Measurements from ENCODE around the gene RAC3. TPM values are rescaled to one million over a fixed set of nuclear protein-coding genes. Genes with fewer than 3 reads are reported as not detected.

RAC3 gene
- total and polyA plus RNA-seq, 8 donors = 4.2 to 23.4 (median 14.0) TPM

GRCh38 chr17:82013341-82013740 is 18.1 kb upstream of the RAC3 start:
- Histone ChIP-seq H3K36me3 (peaks cover 0 to 23% of the 10 kb centered on the region in 2 donors), H3K9me3 (no peaks in the 10 kb centered on the region), H3K27ac (peak overlapping the region; percentile 60 to 72), H3K4me3 (no peak overlapping the region), H3K27me3 (no peaks in the 10 kb centered on the region), H3K4me1 (peaks cover 0 to 11% of the 10 kb centered on the region in 2 donors)
- no peak for TF ChIP-seq CTCF (IDR thresholded peaks at IDR 0.05)
- ATAC-seq (peak; percentile 35), DNase-seq (peak in 1 of 4 donors; percentile 85)
- intact Hi-C loops (cut with DNase I) = no loop called here

GRCh38 chr17:82013772-82014321 is 17.6 kb upstream of the RAC3 start:
- no peak for TF ChIP-seq CTCF (IDR thresholded peaks at IDR 0.05)
- peak in 2 of 4 donors; percentile 70 to 87 for DNase-seq
- no peak overlapping the region for H3K4me3 ChIP-seq
- H3K36me3 ChIP-seq = peaks cover 0 to 28% of the 10 kb centered on the region in 2 donors
- intact Hi-C loops (cut with DNase I) = no loop called here
- peak; percentile 72 for ATAC-seq
- H3K27me3 ChIP-seq = no peaks in the 10 kb centered on the region
- peaks cover 0 to 11% of the 10 kb centered on the region in 2 donors for H3K4me1 ChIP-seq
- no peaks in the 10 kb centered on the region for H3K9me3 ChIP-seq
- H3K27ac ChIP-seq = peak overlapping the region; percentile 60 to 72

- Histone ChIP-seq H3K9me3 (no peaks in the 10 kb centered on the region), H3K36me3 (peaks cover 0 to 29% of the 10 kb centered on the region in 2 donors), H3K4me3 (no peak overlapping the region), H3K4me1 (peaks cover 0 to 11% of the 10 kb centered on the region in 2 donors), H3K27me3 (no peaks in the 10 kb centered on the region), H3K27ac (peak overlapping the region; percentile 60 to 72)
- peak; percentile 47 for ATAC-seq
- peak in 2 of 4 donors; percentile 60 to 84 for DNase-seq
- TF ChIP-seq CTCF (IDR thresholded peaks at IDR 0.05) = no peak
- intact Hi-C loops (cut with DNase I) = no loop called here
Measured at GRCh38 chr17:82014432-82014831, 17.0 kb upstream of the RAC3 start.

GRCh38 chr17:82014971-82015310 is 16.5 kb upstream of the RAC3 start:
- DNase-seq (no peak), ATAC-seq (no peak)
- Histone ChIP-seq H3K4me1 (peaks cover 0 to 16% of the 10 kb centered on the region in 2 donors), H3K27me3 (no peaks in the 10 kb centered on the region), H3K36me3 (peaks cover 0 to 29% of the 10 kb centered on the region in 2 donors), H3K27ac (no peak overlapping the region), H3K9me3 (no peaks in the 10 kb centered on the region), H3K4me3 (no peak overlapping the region)
- TF ChIP-seq CTCF (IDR thresholded peaks at IDR 0.05) = no peak
- intact Hi-C loops (cut with DNase I) = no loop called here

GRCh38 chr17:82015311-82015971 is 16.0 kb upstream of the RAC3 start:
- no peak overlapping the region for H3K27ac ChIP-seq
- ATAC-seq = no peak
- no peak for TF ChIP-seq CTCF (IDR thresholded peaks at IDR 0.05)
- intact Hi-C loops (cut with DNase I) = no loop called here
- no peaks in the 10 kb centered on the region for H3K9me3 ChIP-seq
- peaks cover 0 to 29% of the 10 kb centered on the region in 2 donors for H3K36me3 ChIP-seq
- DNase-seq = peak in 1 of 4 donors; percentile 64
- no peaks in the 10 kb centered on the region for H3K27me3 ChIP-seq
- peaks cover 0 to 20% of the 10 kb centered on the region in 2 donors for H3K4me1 ChIP-seq
- H3K4me3 ChIP-seq = no peak overlapping the region

Measured in left lung (tissue), 10 donors.